Dermis microvascular lymphatic vessel endothelial cell (primary cell): Measurements from ENCODE around the gene SMOC2. TPM values are rescaled to one million over a fixed set of nuclear protein-coding genes. Genes with fewer than 3 reads are reported as not detected.

Experiments used
- DNase-seq, 2 donors: peaks; one replicate each; pipeline versions ENCODE4 v3.0.0 to v3.0.0-alpha.2; 2010; ENCODE audit warnings: low read depth in 2 of 2
- total RNA-seq: library from RNA; depleted of rRNA; stranded (reverse); fragments of >200 nt; gene quantifications from 2 replicates; pipeline ENCODE4 v1.2.1, GENCODE V29; 2014

SMOC2 gene
- total RNA-seq, 1 donor from 2014 or later, result not detected

- DNase-seq, result no peak
Observed at GRCh38 chr6:168648240-168649125, 207.5 kb downstream of the SMOC2 start.

- no peak for DNase-seq
Observed at GRCh38 chr6:168649209-168649608, 208.2 kb downstream of the SMOC2 start.

- DNase-seq, result no peak
Observed at GRCh38 chr6:168650671-168651111, 209.7 kb downstream of the SMOC2 start.

GRCh38 chr6:168655462-168656152 is 214.6 kb downstream of the SMOC2 start:
- DNase-seq, result no peak

- DNase-seq, result no peak
Observed at GRCh38 chr6:168658059-168658458, 217.1 kb downstream of the SMOC2 start.

GRCh38 chr6:168660400-168660945 is 219.5 kb downstream of the SMOC2 start:
- no peak for DNase-seq

GRCh38 chr6:168662301-168662936 is 221.4 kb downstream of the SMOC2 start:
- no peak for DNase-seq

- DNase-seq, result no peak
Observed at GRCh38 chr6:168663041-168663440, 222.1 kb downstream of the SMOC2 start.

GRCh38 chr6:168664956-168665355 is 224.0 kb downstream of the SMOC2 start:
- DNase-seq, result no peak

GRCh38 chr6:168666170-168666569 is 225.2 kb downstream of the SMOC2 start:
- DNase-seq, result no peak

GRCh38 chr6:168666699-168667427 is 225.9 kb downstream of the SMOC2 start:
- DNase-seq, result no peak

- DNase-seq, result no peak
Observed at GRCh38 chr6:168667428-168667805, 226.4 kb downstream of the SMOC2 start.

GRCh38 chr6:168670401-168670985 is 229.5 kb downstream of the SMOC2 start:
- no peak for DNase-seq

- DNase-seq, result no peak
Observed at GRCh38 chr6:168671028-168671862, 230.3 kb downstream of the SMOC2 start.

- DNase-seq, result no peak
Observed at GRCh38 chr6:168671863-168672546, 231.0 kb downstream of the SMOC2 start.

GRCh38 chr6:168674595-168674994 is 233.6 kb downstream of the SMOC2 start:
- no peak for DNase-seq

- no peak for DNase-seq
Observed at GRCh38 chr6:168675375-168675774, 234.4 kb downstream of the SMOC2 start.

GRCh38 chr6:168675933-168676551 is 235.1 kb downstream of the SMOC2 start:
- DNase-seq, result no peak
